B cell (primary cell): ENCODE data around the gene ZIC4. TPM values are rescaled to one million over a fixed set of nuclear protein-coding genes. Genes with fewer than 3 reads are reported as not detected.

Experiments used
- ATAC-seq: fragments of 200-7000 bp; cut with Tn5 transposase; one replicate; pipeline ENCODE4 v1.10.0; 2021; ENCODE audit warnings: low read depth, mild to moderate bottlenecking, moderate number of reproducible peaks, moderate library complexity
- CTCF ChIA-PET: fragments of 350-600 bp; sonication (Branson Sonifier 250); formaldehyde crosslinking; loops from one replicate; lab custom pipeline; 2021; ENCODE audit warnings: antibody characterized with exemption, inconsistent platforms; lab: Charles Lee
- POLR2A ChIA-PET: fragments of 350-600 bp; sonication (Branson Sonifier 250); formaldehyde crosslinking; loops from one replicate; lab custom pipeline; 2021; ENCODE audit warnings: antibody characterized with exemption; lab: Charles Lee
- DNase-seq: peaks from one replicate; pipeline ENCODE4 v3.0.0; 2013
- H2AFZ ChIP-seq: 2 replicates; pipeline ENCODE4 v1.6.1; 2012; ENCODE audit warnings: mild to moderate bottlenecking, low read depth, low read length; ENCODE audit not compliant: insufficient read depth, poor library complexity, severe bottlenecking
- H3K27ac ChIP-seq, 2 donors: 1 replicate in 1 of 2; 2 replicates in 1 of 2; pipeline ENCODE4 v1.5.1; 2012 to 2013; ENCODE audit warnings: low read length in 2 of 2, mild to moderate bottlenecking in 2 of 2, moderate library complexity in 1 of 2
- H3K27me3 ChIP-seq, 4 experiments: fragments of 200-600 bp in 1 of 4; sonication (generic) in 1 of 4; replicated peaks in 1 of 4; 1 replicate in 2 of 4; 2 replicates in 2 of 4; pipeline versions ENCODE4 v1.6.1 to v1.7.0; 2013 to 2016; ENCODE audit warnings: low read length in 3 of 4, mild to moderate bottlenecking in 2 of 4, mixed read lengths in 1 of 4, moderate library complexity in 1 of 4; ENCODE audit not compliant: insufficient read depth in 4 of 4, control insufficient read depth in 3 of 4; ENCODE audit errors: control extremely low read depth in 1 of 4
- H3K36me3 ChIP-seq, 2 experiments: replicated peaks in 1 of 2; 1 replicate in 1 of 2; 2 replicates in 1 of 2; pipeline versions ENCODE4 v1.6.1 to v1.7.1; 2013; ENCODE audit warnings: low read length in 1 of 2; ENCODE audit not compliant: insufficient read depth in 2 of 2, control insufficient read depth in 1 of 2; ENCODE audit errors: control extremely low read depth in 1 of 2, extremely low read depth in 1 of 2
- H3K4me1 ChIP-seq, 2 donors: fragments of 200-600 bp in 1 of 2; sonication (generic) in 1 of 2; 1 replicate in 1 of 2; 2 replicates in 1 of 2; pipeline versions ENCODE4 v1.5.1 to v1.6.1; 2013 to 2017; ENCODE audit warnings: low read length in 2 of 2; ENCODE audit not compliant: control insufficient read depth in 2 of 2, insufficient read depth in 2 of 2
- H3K4me2 ChIP-seq: replicated peaks from 2 replicates; pipeline ENCODE3; 2012; ENCODE audit warnings: mild to moderate bottlenecking, low read depth, low read length; ENCODE audit not compliant: poor library complexity, severe bottlenecking
- H3K4me3 ChIP-seq, 5 experiments: fragments of 200-600 bp in 1 of 5; sonication (generic) in 1 of 5; 1 replicate in 3 of 5; 2 replicates in 2 of 5; pipeline versions ENCODE4 v1.5.1 to v1.7.0; 2011 to 2016; ENCODE audit warnings: low read length in 4 of 5, mild to moderate bottlenecking in 4 of 5, low read depth in 2 of 5, control low read depth in 1 of 5, moderate library complexity in 1 of 5; ENCODE audit not compliant: insufficient read depth in 1 of 5; ENCODE audit errors: control extremely low read depth in 1 of 5, extremely low read depth in 1 of 5
- H3K79me2 ChIP-seq: fragments of 200-600 bp; sonication (generic); one replicate; pipeline ENCODE4 v1.6.0; 2016; ENCODE audit warnings: low read length; ENCODE audit not compliant: control insufficient read depth, insufficient read depth
- H3K9ac ChIP-seq: fragments of 200-600 bp; sonication (generic); 2 replicates; pipeline ENCODE4 v1.6.1; 2017; ENCODE audit warnings: mild to moderate bottlenecking, low read length, moderate library complexity
- H3K9me3 ChIP-seq, 3 donors: one replicate each; pipeline versions ENCODE4 v1.6.1 to v1.7.1; 2013; ENCODE audit warnings: low read length in 2 of 3; ENCODE audit not compliant: control insufficient read depth in 2 of 3, insufficient read depth in 1 of 3; ENCODE audit errors: control extremely low read depth in 1 of 3
- H4K20me1 ChIP-seq: 2 replicates; pipeline ENCODE4 v1.6.0; 2012; ENCODE audit warnings: mild to moderate bottlenecking, low read length; ENCODE audit not compliant: insufficient read depth, control insufficient read depth, poor library complexity, severe bottlenecking
- H3K27ac Mint-ChIP-seq: one replicate; pipeline ENCODE4 v1.8.0; 2021; ENCODE audit warnings: mixed read lengths
- H3K27me3 Mint-ChIP-seq: one replicate; pipeline ENCODE4 v1.8.0; 2021; ENCODE audit warnings: mixed read lengths
- H3K4me1 Mint-ChIP-seq: one replicate; pipeline ENCODE4 v1.8.0; 2021; ENCODE audit warnings: mixed read lengths
- H3K4me3 Mint-ChIP-seq: one replicate; pipeline ENCODE4 v1.8.0; 2021; ENCODE audit warnings: mixed read lengths
- H3K9me3 Mint-ChIP-seq: one replicate; pipeline ENCODE4 v1.8.0; 2022; ENCODE audit warnings: mixed read lengths; ENCODE audit not compliant: insufficient read depth
- EZH2 ChIP-seq: IDR thresholded peaks from 2 replicates; pipeline ENCODE4 v1.6.1; 2012; ENCODE audit warnings: borderline replicate concordance, low read depth, mild to moderate bottlenecking, moderate library complexity, low read length; ENCODE audit not compliant: insufficient read depth, poor library complexity, severe bottlenecking
- WGBS: methylation state at CpG from one replicate; pipeline ENCODE4 v1.1.5; 2013; ENCODE audit warnings: missing lambda C conversion rate; ENCODE audit not compliant: insufficient coverage; 5-methylcytosine and 5-hydroxymethylcytosine counted together
- intact Hi-C: fragments of 100-400 bp; cut with micrococcal nuclease; formaldehyde crosslinking; loops from one replicate; pipeline ENCODE4 v1.10.0; 2022
- polyA plus RNA-seq: library from polyadenylated mRNA; depleted of rRNA; stranded (reverse); fragments of >200 nt; gene quantifications from 2 replicates; pipeline ENCODE4 v1.2.3, GENCODE V29; 2012
- total RNA-seq, 2 donors: library from RNA; stranded (reverse); fragments of 120-200 nt in 1 of 2; gene quantifications; 1 replicate in 1 of 2; 2 replicates in 1 of 2; pipeline versions ENCODE4 v1.2.3 to v1.2.4, GENCODE V29; 2013 to 2022
- TF ChIP-seq, protein P1 (sequence below): fragments of 200-600 bp; IDR thresholded peaks from one replicate; pipeline ENCODE4 v1.8.0; 2022; ENCODE audit warnings: antibody characterized with exemption, mild to moderate bottlenecking

Gene ZIC4
- total and polyA plus RNA-seq, 2 donors (not counting 1 experiment from before 2014, with no cell fraction given): not detected

GRCh38 chr3:147359177-147360050 lies 46.9 kb downstream of the ZIC4 start:
- no peak overlapping the region for H3K27ac Mint-ChIP-seq
- intact Hi-C loops: no loop called here
- no peaks in the 10 kb centered on the region for H4K20me1 ChIP-seq
- WGBS: 8% methylated on average over 41 of the region's 45 CpGs
- H3K4me3 ChIP-seq: no peak overlapping the region
- H3K4me1 ChIP-seq: no peaks in the 10 kb centered on the region
- no peak overlapping the region for H2AFZ ChIP-seq
- ATAC-seq: no peak
- POLR2A ChIA-PET: no interaction called here
- no peak for DNase-seq
- no peaks in the 10 kb centered on the region for H3K9me3 Mint-ChIP-seq
- H3K4me2 ChIP-seq: no peak overlapping the region
- peaks cover 0 to 66% (median 33%) of the 10 kb centered on the region in 4 experiments for H3K27me3 ChIP-seq
- peaks cover 69% of the 10 kb centered on the region for H3K27me3 Mint-ChIP-seq
- H3K36me3 ChIP-seq: no peaks in the 10 kb centered on the region
- no peaks in the 10 kb centered on the region for H3K4me1 Mint-ChIP-seq
- CTCF ChIA-PET: no interaction called here
- no peaks in the 10 kb centered on the region for H3K79me2 ChIP-seq
- H3K9ac ChIP-seq: no peak overlapping the region
- H3K4me3 Mint-ChIP-seq: no peak overlapping the region
- H3K9me3 ChIP-seq: peaks cover 0 to 29% (median 0%) of the 10 kb centered on the region in 3 donors
- H3K27ac ChIP-seq: no peak overlapping the region
- TF ChIP-seq, protein P1, sequence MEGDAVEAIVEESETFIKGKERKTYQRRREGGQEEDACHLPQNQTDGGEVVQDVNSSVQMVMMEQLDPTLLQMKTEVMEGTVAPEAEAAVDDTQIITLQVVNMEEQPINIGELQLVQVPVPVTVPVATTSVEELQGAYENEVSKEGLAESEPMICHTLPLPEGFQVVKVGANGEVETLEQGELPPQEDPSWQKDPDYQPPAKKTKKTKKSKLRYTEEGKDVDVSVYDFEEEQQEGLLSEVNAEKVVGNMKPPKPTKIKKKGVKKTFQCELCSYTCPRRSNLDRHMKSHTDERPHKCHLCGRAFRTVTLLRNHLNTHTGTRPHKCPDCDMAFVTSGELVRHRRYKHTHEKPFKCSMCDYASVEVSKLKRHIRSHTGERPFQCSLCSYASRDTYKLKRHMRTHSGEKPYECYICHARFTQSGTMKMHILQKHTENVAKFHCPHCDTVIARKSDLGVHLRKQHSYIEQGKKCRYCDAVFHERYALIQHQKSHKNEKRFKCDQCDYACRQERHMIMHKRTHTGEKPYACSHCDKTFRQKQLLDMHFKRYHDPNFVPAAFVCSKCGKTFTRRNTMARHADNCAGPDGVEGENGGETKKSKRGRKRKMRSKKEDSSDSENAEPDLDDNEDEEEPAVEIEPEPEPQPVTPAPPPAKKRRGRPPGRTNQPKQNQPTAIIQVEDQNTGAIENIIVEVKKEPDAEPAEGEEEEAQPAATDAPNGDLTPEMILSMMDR: no peak

DNA sequence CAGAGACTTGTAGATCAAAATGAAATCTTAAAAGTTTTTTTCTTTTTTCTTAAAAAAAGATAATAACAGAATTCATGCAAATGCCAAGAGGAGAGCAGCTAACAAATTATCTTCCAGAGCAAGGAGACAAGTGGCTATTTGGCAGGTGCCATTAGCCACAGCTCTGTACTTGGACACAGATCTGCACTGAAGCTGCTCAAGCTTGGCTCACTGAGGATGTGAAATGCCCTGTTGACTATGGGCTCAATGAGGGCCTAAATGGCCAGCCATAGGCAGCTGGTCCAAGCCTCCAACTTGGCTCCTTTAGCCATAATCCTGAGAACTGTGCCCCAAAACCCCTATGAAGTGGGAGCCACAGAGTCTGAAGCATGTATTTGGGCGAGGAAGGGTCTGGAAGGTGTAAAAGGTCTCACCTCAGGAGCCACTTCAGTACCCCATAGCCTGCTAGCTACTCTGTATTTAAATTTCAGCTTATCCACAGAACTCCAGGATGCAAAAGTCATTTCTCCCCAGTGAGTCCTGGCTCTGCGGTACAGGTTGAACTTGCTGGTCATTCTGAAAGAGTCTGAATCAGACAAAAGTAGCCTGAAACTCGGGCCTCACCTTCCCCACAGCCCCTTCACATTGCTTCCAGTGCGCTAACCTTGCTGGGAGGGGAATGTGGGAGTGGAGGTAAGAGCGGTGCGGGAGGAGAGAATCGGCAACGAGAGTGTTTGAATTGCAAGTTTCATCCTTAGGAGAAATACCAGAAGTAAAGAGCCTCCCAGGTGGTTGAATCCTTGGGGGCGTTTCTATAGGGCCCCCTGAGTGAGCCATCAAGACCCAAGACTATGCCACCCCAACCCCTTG lies 48.0 kb downstream of the ZIC4 start:
- no peaks in the 10 kb centered on the region for H3K4me1 ChIP-seq
- POLR2A ChIA-PET: no interaction called here
- H3K4me3 Mint-ChIP-seq: no peak overlapping the region
- H3K4me1 Mint-ChIP-seq: no peaks in the 10 kb centered on the region
- no peak overlapping the region for H3K4me3 ChIP-seq
- H3K36me3 ChIP-seq: no peaks in the 10 kb centered on the region
- intact Hi-C loops: no loop called here
- ATAC-seq (no peak), DNase-seq (no peak)
- no peak overlapping the region for H3K9ac ChIP-seq
- H3K9me3 Mint-ChIP-seq: no peaks in the 10 kb centered on the region
- no peaks in the 10 kb centered on the region for H4K20me1 ChIP-seq
- peaks cover 0 to 29% (median 0%) of the 10 kb centered on the region in 3 donors for H3K9me3 ChIP-seq
- no peak overlapping the region for H3K27ac ChIP-seq
- no peak overlapping the region for H2AFZ ChIP-seq
- WGBS: 8% methylated on average over 2 of the region's 9 CpGs
- peaks cover 73% of the 10 kb centered on the region for H3K27me3 Mint-ChIP-seq
- CTCF ChIA-PET: no interaction called here
- no peak overlapping the region for H3K4me2 ChIP-seq
- no peak overlapping the region for H3K27ac Mint-ChIP-seq
- TF ChIP-seq, protein P1: no peak
- no peak for TF ChIP-seq EZH2
- H3K27me3 ChIP-seq: peaks cover 0 to 67% (median 36%) of the 10 kb centered on the region in 4 experiments
- H3K79me2 ChIP-seq: no peaks in the 10 kb centered on the region
